H1 (cell line): Measurements from ENCODE around the gene DBF4. TPM values are rescaled to one million over a fixed set of nuclear protein-coding genes. Genes with fewer than 3 reads are reported as not detected.
A peak's percentile ranks its signal among the peaks of the same experiment; 100 is the strongest.
"Not testable (repeated sequence)": the region's sequence is repeated elsewhere in the genome, so short reads cannot be mapped to it uniquely, and the experiment has no call there.

Experiments
- CTCF ChIA-PET: fragments of 300-600 bp; sonication (Branson Sonifier 250); formaldehyde crosslinking; loops from one replicate; lab custom pipeline; 2021; ENCODE audit not compliant: partially characterized antibody; lab: Charles Lee
- POLR2A ChIA-PET: fragments of 300-600 bp; sonication (Branson Sonifier 250); formaldehyde crosslinking; loops from one replicate; lab custom pipeline; 2021; ENCODE audit warnings: inconsistent platforms; ENCODE audit not compliant: partially characterized antibody; lab: Charles Lee
- DNase-seq, 2 experiments: peaks; one replicate each; pipeline versions ENCODE4 v3.0.0 to v3.0.0-alpha.2; 2010 to 2022; ENCODE audit warnings: low spot score in 2 of 2, low read depth in 1 of 2, mixed read lengths in 1 of 2
- FAIRE-seq: peaks from 2 replicates; lab custom pipeline; 2011; peaks lifted over from hg19 to GRCh38; lab: Jason Lieb, UNC
- H2AFZ ChIP-seq: 2 replicates; pipeline ENCODE4 v1.8.1; 2012; ENCODE audit warnings: low read length, inconsistent platforms
- H2AK5ac ChIP-seq: 2 replicates; pipeline ENCODE4 v1.6.1; 2013; ENCODE audit warnings: low read depth, low read length
- H2BK120ac ChIP-seq: replicated peaks from 2 replicates; pipeline ENCODE3; 2013; ENCODE audit warnings: low read depth, low read length, inconsistent platforms
- H2BK12ac ChIP-seq: 2 replicates; pipeline ENCODE4 v1.6.1; 2013; ENCODE audit warnings: low read depth, low read length
- H2BK15ac ChIP-seq: 2 replicates; pipeline ENCODE4 v1.6.1; 2013; ENCODE audit warnings: low read length
- H2BK20ac ChIP-seq: 2 replicates; pipeline ENCODE4 v1.6.1; 2013; ENCODE audit warnings: low read length
- H2BK5ac ChIP-seq: 2 replicates; pipeline ENCODE4 v1.6.1; 2013; ENCODE audit warnings: low read depth, low read length
- H3K14ac ChIP-seq: 2 replicates; pipeline ENCODE4 v1.6.1; 2013; ENCODE audit warnings: inconsistent platforms; ENCODE audit not compliant: insufficient read length
- H3K18ac ChIP-seq: 2 replicates; pipeline ENCODE4 v1.6.1; 2013; ENCODE audit warnings: low read length; ENCODE audit errors: extremely low read depth
- H3K23ac ChIP-seq: 2 replicates; pipeline ENCODE4 v1.6.1; 2013; ENCODE audit warnings: inconsistent platforms; ENCODE audit not compliant: insufficient read length
- H3K23me2 ChIP-seq: 2 replicates; pipeline ENCODE4 v1.6.1; 2013; ENCODE audit warnings: low read depth, low read length
- H3K27ac ChIP-seq: 2 replicates; pipeline ENCODE4 v1.6.1; 2011; ENCODE audit warnings: low read depth, low read length, inconsistent platforms
- H3K27me3 ChIP-seq, 4 experiments: replicated peaks in 1 of 4; 1 replicate in 1 of 4; 2 replicates in 3 of 4; pipeline versions ENCODE4 v1.6.1 to v1.8.1; 2011 to 2013; ENCODE audit warnings: low read length in 3 of 4, mild to moderate bottlenecking in 3 of 4, inconsistent platforms in 2 of 4, mixed read lengths in 2 of 4, moderate library complexity in 1 of 4; ENCODE audit not compliant: control insufficient read depth in 3 of 4, insufficient read depth in 3 of 4; ENCODE audit errors: extremely low read depth in 1 of 4
- H3K36me3 ChIP-seq, 4 experiments: 2 replicates each; pipeline versions ENCODE4 v1.6.1 to v1.8.1; 2011 to 2013; ENCODE audit warnings: mild to moderate bottlenecking in 4 of 4, low read length in 3 of 4, moderate library complexity in 2 of 4, control low read depth in 1 of 4, inconsistent platforms in 1 of 4; ENCODE audit not compliant: insufficient read depth in 4 of 4, control insufficient read depth in 2 of 4
- H3K4ac ChIP-seq: replicated peaks from 2 replicates; pipeline ENCODE3; 2013; ENCODE audit warnings: low read length, low read depth, mixed read lengths, inconsistent platforms; ENCODE audit not compliant: insufficient read length
- H3K4me1 ChIP-seq, 4 experiments: replicated peaks in 1 of 4; 1 replicate in 1 of 4; 2 replicates in 3 of 4; pipeline versions ENCODE4 v1.6.1 to v1.8.1; 2011 to 2013; ENCODE audit warnings: low read length in 3 of 4, inconsistent platforms in 2 of 4, mixed read lengths in 1 of 4; ENCODE audit not compliant: insufficient read depth in 4 of 4, control insufficient read depth in 3 of 4
- H3K4me2 ChIP-seq, 2 experiments: 2 replicates each; pipeline versions ENCODE4 v1.6.1 to v1.8.1; 2011 to 2013; ENCODE audit warnings: low read depth in 2 of 2, low read length in 2 of 2, control low read depth in 1 of 2, inconsistent platforms in 1 of 2, mild to moderate bottlenecking in 1 of 2; ENCODE audit not compliant: insufficient read depth in 1 of 2
- H3K4me3 ChIP-seq, 4 experiments: fragments of 200-600, 300-600 bp in 1 of 4; sonication (generic), shearing (Covaris generic), sonication (Bioruptor Twin) in 1 of 4; 2 replicates each; pipeline versions ENCODE4 v1.5.1 to v1.8.1; 2011 to 2016; ENCODE audit warnings: low read length in 4 of 4, low read depth in 3 of 4, control low read depth in 2 of 4, inconsistent platforms in 2 of 4, mild to moderate bottlenecking in 2 of 4, mixed read lengths in 1 of 4, moderate library complexity in 1 of 4; ENCODE audit not compliant: insufficient read depth in 2 of 4; ENCODE audit errors: extremely low read depth in 1 of 4
- H3K56ac ChIP-seq: replicated peaks from 2 replicates; pipeline ENCODE3; 2013; ENCODE audit warnings: low read depth, mild to moderate bottlenecking, mixed read lengths, low read length, inconsistent platforms; ENCODE audit not compliant: insufficient read length
- H3K79me1 ChIP-seq: 2 replicates; pipeline ENCODE4 v1.6.1; 2013; ENCODE audit warnings: low read depth, low read length, control low read depth
- H3K79me2 ChIP-seq, 2 experiments: 2 replicates each; pipeline versions ENCODE4 v1.6.1 to v1.8.1; 2012 to 2013; ENCODE audit warnings: low read length in 2 of 2, mild to moderate bottlenecking in 2 of 2, inconsistent platforms in 1 of 2; ENCODE audit not compliant: insufficient read depth in 2 of 2, control insufficient read depth in 1 of 2
- H3K9ac ChIP-seq, 4 experiments: replicated peaks in 1 of 4; 1 replicate in 1 of 4; 2 replicates in 3 of 4; pipeline versions ENCODE4 v1.6.1 to v1.8.1; 2011 to 2013; ENCODE audit warnings: low read depth in 3 of 4, low read length in 3 of 4, control low read depth in 2 of 4, mild to moderate bottlenecking in 2 of 4, moderate library complexity in 2 of 4, inconsistent platforms in 1 of 4; ENCODE audit errors: extremely low read depth in 1 of 4
- H3K9me3 ChIP-seq, 2 experiments: 2 replicates each; pipeline versions ENCODE4 v1.6.1 to v1.8.1; 2012 to 2013; ENCODE audit warnings: mild to moderate bottlenecking in 2 of 2, moderate library complexity in 2 of 2, control low read depth in 1 of 2, inconsistent platforms in 1 of 2, low read depth in 1 of 2, low read length in 1 of 2, mixed read lengths in 1 of 2; ENCODE audit not compliant: insufficient read depth in 2 of 2
- H4K20me1 ChIP-seq, 2 experiments: replicated peaks in 1 of 2; 2 replicates each; pipeline versions ENCODE3 to v1.8.1; 2011 to 2013; ENCODE audit warnings: inconsistent platforms in 2 of 2, low read length in 2 of 2, mild to moderate bottlenecking in 1 of 2; ENCODE audit not compliant: insufficient read depth in 2 of 2, control insufficient read depth in 1 of 2
- H4K5ac ChIP-seq: 2 replicates; pipeline ENCODE4 v1.6.1; 2013; ENCODE audit warnings: low read length, low read depth, mixed read lengths, inconsistent platforms; ENCODE audit not compliant: insufficient read length
- H4K8ac ChIP-seq: 2 replicates; pipeline ENCODE4 v1.8.0; 2013; ENCODE audit warnings: mild to moderate bottlenecking, moderate library complexity, low read length, inconsistent platforms; ENCODE audit not compliant: insufficient read depth; ENCODE audit errors: extremely low read depth
- H4K91ac ChIP-seq: replicated peaks from 2 replicates; pipeline ENCODE3; 2013; ENCODE audit warnings: low read length, mixed read lengths, inconsistent platforms; ENCODE audit not compliant: insufficient read length
- KDM1A ChIP-seq: fragments of 200-600, 300-600 bp; sonication (generic); IDR thresholded peaks from 2 replicates; pipeline ENCODE4 v1.7.1; 2016; ENCODE audit warnings: mild to moderate bottlenecking, low read length, borderline replicate concordance
- WGBS, 2 experiments: shearing (Covaris generic) in 1 of 2; methylation state at CpG; one replicate each; pipeline versions ENCODE4 v1.1.6 to v1.1.7; 2013 to 2015; ENCODE audit warnings: low lambda C conversion rate in 2 of 2, mixed read lengths in 2 of 2, inconsistent platforms in 1 of 2, low coverage in 1 of 2, missing lambda C conversion rate in 1 of 2; ENCODE audit not compliant: insufficient replicate concordance in 2 of 2, insufficient coverage in 1 of 2, insufficient read length in 1 of 2; ENCODE audit errors: extremely low coverage in 1 of 2, missing lambda C conversion rate in 1 of 2; 5-methylcytosine and 5-hydroxymethylcytosine counted together
- polyA plus RNA-seq, 7 experiments: library from polyadenylated mRNA; depleted of rRNA in 3 of 7; stranded (reverse) in 5 of 7; unstranded in 2 of 7; fragments of >200 nt in 5 of 7; fragments of 200-250 nt in 2 of 7; gene quantifications; 1 replicate in 5 of 7; 2 replicates in 1 of 7; 4 replicates in 1 of 7; pipeline versions ENCODE4 v1.2.1 to v1.2.3, GENCODE V29; 2011 to 2013; ENCODE audit warnings: missing spikeins in 2 of 7, mixed read lengths in 2 of 7
- total RNA-seq: library from RNA; stranded (reverse); fragmentation: NEBNext Ultra II Directional; extraction: Animal tissue kit (Norgen Biotek cat#: 25700); gene quantifications from 2 replicates; pipeline ENCODE4 v1.2.1, GENCODE V29; 2021

The DBF4 gene
- total and polyA plus RNA-seq, 2 of the 8 experiments (the other 6 are each of a cell fraction or from before 2014, with no cell fraction given), result 8.7 to 82.4 TPM

DNA sequence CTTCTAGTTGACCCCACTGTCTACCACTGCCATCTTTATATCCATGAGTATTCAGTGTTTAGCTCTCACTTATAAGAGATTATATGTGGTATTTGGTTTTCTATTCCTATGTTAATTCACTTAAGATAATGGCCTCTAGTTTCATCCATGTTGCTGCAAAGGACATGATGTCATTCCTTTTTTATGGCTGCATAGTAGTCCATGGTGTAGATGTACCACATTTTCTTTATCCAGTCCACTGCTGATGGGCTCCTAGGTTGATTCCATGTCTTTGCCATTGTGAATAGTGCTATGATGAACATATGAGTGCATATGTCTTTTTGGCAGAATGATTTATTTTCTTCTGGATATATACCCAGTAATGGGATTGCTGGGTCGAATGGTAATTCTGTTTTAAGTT, 47.9 kb upstream of the DBF4 start:
- not testable (repeated sequence) for H2AFZ ChIP-seq, H3K23ac ChIP-seq, H2BK12ac ChIP-seq, H2BK20ac ChIP-seq, FAIRE-seq
- 0 out of 2 replicates have a peak, but pooled peaks have one; percentile 33 for TF ChIP-seq KDM1A
- TF ChIP-seq, all 59 proteins: peak for 1; not testable (repeated sequence) for 58
- H2BK15ac ChIP-seq, H3K4ac ChIP-seq, H4K5ac ChIP-seq, H3K56ac ChIP-seq, H3K9ac ChIP-seq, H3K4me2 ChIP-seq, H4K91ac ChIP-seq, H4K8ac ChIP-seq, H4K20me1 ChIP-seq, H3K27ac ChIP-seq, H3K27me3 ChIP-seq, H3K23me2 ChIP-seq, H3K4me3 ChIP-seq, H3K36me3 ChIP-seq, POLR2A ChIA-PET, H3K18ac ChIP-seq, H3K4me1 ChIP-seq, H3K79me1 ChIP-seq, H2AK5ac ChIP-seq, H3K79me2 ChIP-seq, DNase-seq, H3K14ac ChIP-seq, H2BK5ac ChIP-seq, H2BK120ac ChIP-seq: not testable (repeated sequence)
- CTCF ChIA-PET, result interaction anchor here (0.5 kb wide), 1 partner anchor 61 kb away, joined by 4 read pairs; no protein-coding TSS in a partner anchor
- H3K9me3 ChIP-seq, result peaks cover 10 to 23% of the 10 kb centered on the region in 2 experiments
- WGBS, 2 experiments, result 95% methylated on average over 1 of the region's 1 CpG; no CpG with 5 or more reads in 1 of the 2 experiments
